ENCODE data around the gene TRIM14.

- no peak for TF ChIP-seq CTCF (IDR thresholded peaks at IDR 0.05)
- no peak for TF ChIP-seq POLR2A (IDR thresholded peaks at IDR 0.05)
- TF ChIP-seq POLR2AphosphoS5 (IDR thresholded peaks at IDR 0.05), result no peak
Measured at GRCh38 chr9:98144631-98145030, 25.6 kb upstream of the TRIM14 start.

All from breast epithelium (tissue), 3 donors.